Liver (tissue), 9 donors: ENCODE measurements around the gene MVP. TPM values are rescaled to one million over a fixed set of nuclear protein-coding genes. Genes with fewer than 3 reads are reported as not detected.

ENCODE experiments used
- DNase-seq: peaks from one replicate; pipeline ENCODE4 v3.0.0-alpha.2; 2017; ENCODE audit warnings: low spot score
- H3K27ac ChIP-seq, 2 donors: one replicate each; pipeline ENCODE4 v1.7.0; 2013; ENCODE audit warnings: inconsistent platforms in 2 of 2, low read length in 2 of 2, control low read depth in 1 of 2, low read depth in 1 of 2, mild to moderate bottlenecking in 1 of 2
- H3K27me3 ChIP-seq, 4 donors: one replicate each; pipeline versions ENCODE4 v1.6.1 to v1.7.0; 2013; ENCODE audit warnings: low read length in 3 of 4, inconsistent platforms in 1 of 4, mild to moderate bottlenecking in 1 of 4, moderate library complexity in 1 of 4; ENCODE audit not compliant: control insufficient read depth in 4 of 4, insufficient read depth in 4 of 4
- H3K36me3 ChIP-seq, 4 donors: one replicate each; pipeline versions ENCODE4 v1.6.1 to v1.7.0; 2013; ENCODE audit warnings: low read length in 3 of 4, mild to moderate bottlenecking in 3 of 4, low read depth in 1 of 4, moderate library complexity in 1 of 4; ENCODE audit not compliant: control insufficient read depth in 4 of 4, insufficient read depth in 3 of 4
- H3K4me1 ChIP-seq, 4 donors: one replicate each; pipeline versions ENCODE4 v1.6.1 to v1.7.0; 2013; ENCODE audit warnings: low read length in 3 of 4, mild to moderate bottlenecking in 3 of 4, moderate library complexity in 1 of 4; ENCODE audit not compliant: control insufficient read depth in 4 of 4, insufficient read depth in 4 of 4
- H3K4me3 ChIP-seq, 3 donors: one replicate each; pipeline versions ENCODE4 v1.6.1 to v1.7.0; 2013; ENCODE audit warnings: low read length in 3 of 3, control low read depth in 1 of 3, low read depth in 1 of 3, mild to moderate bottlenecking in 1 of 3
- H3K9ac ChIP-seq, 2 donors: one replicate each; pipeline ENCODE4 v1.7.0; 2013; ENCODE audit warnings: low read length in 2 of 2, mild to moderate bottlenecking in 2 of 2, moderate library complexity in 2 of 2, control low read depth in 1 of 2, low read depth in 1 of 2
- H3K9me3 ChIP-seq, 4 donors: one replicate each; pipeline versions ENCODE4 v1.6.1 to v1.7.0; 2013; ENCODE audit warnings: low read length in 3 of 4; ENCODE audit not compliant: control insufficient read depth in 4 of 4
- EGR1 ChIP-seq, 2 donors: IDR thresholded peaks; 2 replicates each; pipeline ENCODE4 v1.6.1; 2016 to 2018; ENCODE audit warnings: antibody characterized with exemption in 2 of 2, low read depth in 2 of 2
- GABPA ChIP-seq, 2 donors: IDR thresholded peaks in 1 of 2; conservative IDR thresholded peaks in 1 of 2; 2 replicates each; pipeline ENCODE4 v1.6.1; 2016; ENCODE audit warnings: antibody characterized with exemption in 2 of 2, mild to moderate bottlenecking in 1 of 2, moderate library complexity in 1 of 2
- HNF4A ChIP-seq, 2 donors: conservative IDR thresholded peaks; 2 replicates each; pipeline ENCODE4 v1.6.1; 2016; ENCODE audit warnings: antibody characterized with exemption in 2 of 2, mild to moderate bottlenecking in 2 of 2
- HNF4G ChIP-seq: IDR thresholded peaks from 2 replicates; pipeline ENCODE4 v1.6.1; 2016; ENCODE audit warnings: antibody characterized with exemption
- JUND ChIP-seq, 2 donors: IDR thresholded peaks; 2 replicates each; pipeline ENCODE4 v1.6.1; 2016; ENCODE audit warnings: antibody characterized with exemption in 2 of 2
- RAD21 ChIP-seq, 2 donors: IDR thresholded peaks; 2 replicates each; pipeline ENCODE4 v1.6.1; 2016; ENCODE audit warnings: antibody characterized with exemption in 2 of 2, mild to moderate bottlenecking in 2 of 2
- SP1 ChIP-seq: IDR thresholded peaks from 2 replicates; pipeline ENCODE4 v1.6.1; 2018; ENCODE audit warnings: antibody characterized with exemption, mild to moderate bottlenecking
- YY1 ChIP-seq: IDR thresholded peaks from 2 replicates; pipeline ENCODE4 v1.6.1; 2016; ENCODE audit warnings: antibody characterized with exemption, mild to moderate bottlenecking
- WGBS: extraction: QIAGEN DNeasy Blood & Tissue Kit; methylation state at CpG from one replicate; pipeline ENCODE4 v1.1.7; 2013; 5-methylcytosine and 5-hydroxymethylcytosine counted together
- polyA plus RNA-seq, 2 donors: library from polyadenylated mRNA; stranded (reverse) in 1 of 2; unstranded in 1 of 2; fragments of 200-250 nt in 1 of 2; fragments of >200 nt in 1 of 2; fragmentation: Nextera tagmentation in 1 of 2; extraction: Ambion mirVana in 1 of 2; gene quantifications; one replicate each; pipeline versions ENCODE4 v1.2.1 to v1.2.3, GENCODE V29; 2013 to 2015
- total RNA-seq, 2 donors: library from RNA; depleted of rRNA; stranded (reverse); fragments of >200 nt; gene quantifications; one replicate each; pipeline ENCODE4 v1.2.3, GENCODE V29; 2014
- TF ChIP-seq, protein P1 (sequence below): IDR thresholded peaks from 2 replicates; pipeline ENCODE4 v1.6.1; 2016; ENCODE audit warnings: antibody characterized with exemption, mild to moderate bottlenecking
- TF ChIP-seq, protein P2 (sequence below): fragments of 150-350 bp; IDR thresholded peaks from 2 replicates; pipeline ENCODE4 v1.5.1; 2017; ENCODE audit warnings: improper control_type of control experiment, low read depth, low read length; ENCODE audit not compliant: missing input control
- TF ChIP-seq, protein P3 (sequence below): IDR thresholded peaks from 2 replicates; pipeline ENCODE4 v1.6.1; 2016; ENCODE audit warnings: antibody characterized with exemption
- donor health status: healthy.
- donor health status: healthy.
- donor health status: healthy.
- donor health status: healthy.
- donor health status: healthy.

Gene MVP
- total and polyA plus RNA-seq, 4 donors: 30.7 to 78.4 (median 50.7) TPM

DNA sequence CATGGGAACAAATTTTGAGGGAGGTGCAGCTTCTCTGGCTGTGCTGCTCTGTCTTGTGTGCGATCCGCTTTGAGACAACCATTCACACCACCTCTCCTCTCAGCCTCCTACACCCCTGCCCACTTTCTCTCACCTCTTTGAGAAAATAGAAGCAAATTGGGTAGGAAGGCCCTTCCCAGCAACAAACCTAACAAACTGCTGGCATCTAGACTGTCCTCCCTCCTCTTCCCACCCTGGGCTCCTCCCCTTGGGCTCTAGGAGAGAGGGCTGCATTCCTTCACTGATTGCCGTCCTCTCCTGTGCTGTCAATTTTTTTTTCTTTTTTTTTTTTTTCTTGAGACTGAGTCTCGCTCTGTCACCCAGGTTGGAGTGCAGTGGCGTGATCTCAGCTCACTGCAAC is 29.2 kb downstream of the MVP start (continued):
- TF ChIP-seq SP1: no peak

DNA sequence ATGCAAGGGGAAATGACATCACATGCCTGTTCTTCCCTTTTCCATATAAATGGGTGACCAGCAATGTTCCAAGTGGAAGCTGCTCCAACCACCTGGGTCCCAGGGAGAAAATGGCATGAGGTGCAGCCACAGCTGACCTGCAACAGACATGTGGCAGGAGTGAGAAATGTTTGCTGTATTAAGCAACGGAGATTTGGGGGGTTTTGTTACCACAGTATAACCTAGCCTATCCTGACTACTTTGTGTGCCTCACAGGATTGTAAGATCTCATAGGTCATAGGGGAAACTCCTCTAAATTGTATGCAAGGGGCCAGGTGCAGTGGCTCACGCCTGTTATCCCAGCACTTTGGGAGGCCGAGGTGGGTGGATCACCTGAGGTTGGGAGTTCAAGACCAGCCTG is 30.7 kb downstream of the MVP start:
- no peak overlapping the region for H3K9ac ChIP-seq
- TF ChIP-seq HNF4A (conservative IDR thresholded peaks at IDR 0.05) (no peak), GABPA (IDR thresholded peaks at IDR 0.05 in 1 of 2, conservative IDR thresholded peaks at IDR 0.05 in 1 of 2) (no peak), JUND (IDR thresholded peaks at IDR 0.05) (no peak), SP1 (no peak), HNF4G (no peak), YY1 (no peak)
- TF ChIP-seq, protein P1, sequence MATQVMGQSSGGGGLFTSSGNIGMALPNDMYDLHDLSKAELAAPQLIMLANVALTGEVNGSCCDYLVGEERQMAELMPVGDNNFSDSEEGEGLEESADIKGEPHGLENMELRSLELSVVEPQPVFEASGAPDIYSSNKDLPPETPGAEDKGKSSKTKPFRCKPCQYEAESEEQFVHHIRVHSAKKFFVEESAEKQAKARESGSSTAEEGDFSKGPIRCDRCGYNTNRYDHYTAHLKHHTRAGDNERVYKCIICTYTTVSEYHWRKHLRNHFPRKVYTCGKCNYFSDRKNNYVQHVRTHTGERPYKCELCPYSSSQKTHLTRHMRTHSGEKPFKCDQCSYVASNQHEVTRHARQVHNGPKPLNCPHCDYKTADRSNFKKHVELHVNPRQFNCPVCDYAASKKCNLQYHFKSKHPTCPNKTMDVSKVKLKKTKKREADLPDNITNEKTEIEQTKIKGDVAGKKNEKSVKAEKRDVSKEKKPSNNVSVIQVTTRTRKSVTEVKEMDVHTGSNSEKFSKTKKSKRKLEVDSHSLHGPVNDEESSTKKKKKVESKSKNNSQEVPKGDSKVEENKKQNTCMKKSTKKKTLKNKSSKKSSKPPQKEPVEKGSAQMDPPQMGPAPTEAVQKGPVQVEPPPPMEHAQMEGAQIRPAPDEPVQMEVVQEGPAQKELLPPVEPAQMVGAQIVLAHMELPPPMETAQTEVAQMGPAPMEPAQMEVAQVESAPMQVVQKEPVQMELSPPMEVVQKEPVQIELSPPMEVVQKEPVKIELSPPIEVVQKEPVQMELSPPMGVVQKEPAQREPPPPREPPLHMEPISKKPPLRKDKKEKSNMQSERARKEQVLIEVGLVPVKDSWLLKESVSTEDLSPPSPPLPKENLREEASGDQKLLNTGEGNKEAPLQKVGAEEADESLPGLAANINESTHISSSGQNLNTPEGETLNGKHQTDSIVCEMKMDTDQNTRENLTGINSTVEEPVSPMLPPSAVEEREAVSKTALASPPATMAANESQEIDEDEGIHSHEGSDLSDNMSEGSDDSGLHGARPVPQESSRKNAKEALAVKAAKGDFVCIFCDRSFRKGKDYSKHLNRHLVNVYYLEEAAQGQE: no peak
- TF ChIP-seq, protein P2, sequence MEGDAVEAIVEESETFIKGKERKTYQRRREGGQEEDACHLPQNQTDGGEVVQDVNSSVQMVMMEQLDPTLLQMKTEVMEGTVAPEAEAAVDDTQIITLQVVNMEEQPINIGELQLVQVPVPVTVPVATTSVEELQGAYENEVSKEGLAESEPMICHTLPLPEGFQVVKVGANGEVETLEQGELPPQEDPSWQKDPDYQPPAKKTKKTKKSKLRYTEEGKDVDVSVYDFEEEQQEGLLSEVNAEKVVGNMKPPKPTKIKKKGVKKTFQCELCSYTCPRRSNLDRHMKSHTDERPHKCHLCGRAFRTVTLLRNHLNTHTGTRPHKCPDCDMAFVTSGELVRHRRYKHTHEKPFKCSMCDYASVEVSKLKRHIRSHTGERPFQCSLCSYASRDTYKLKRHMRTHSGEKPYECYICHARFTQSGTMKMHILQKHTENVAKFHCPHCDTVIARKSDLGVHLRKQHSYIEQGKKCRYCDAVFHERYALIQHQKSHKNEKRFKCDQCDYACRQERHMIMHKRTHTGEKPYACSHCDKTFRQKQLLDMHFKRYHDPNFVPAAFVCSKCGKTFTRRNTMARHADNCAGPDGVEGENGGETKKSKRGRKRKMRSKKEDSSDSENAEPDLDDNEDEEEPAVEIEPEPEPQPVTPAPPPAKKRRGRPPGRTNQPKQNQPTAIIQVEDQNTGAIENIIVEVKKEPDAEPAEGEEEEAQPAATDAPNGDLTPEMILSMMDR: no peak
- TF ChIP-seq, protein P3, sequence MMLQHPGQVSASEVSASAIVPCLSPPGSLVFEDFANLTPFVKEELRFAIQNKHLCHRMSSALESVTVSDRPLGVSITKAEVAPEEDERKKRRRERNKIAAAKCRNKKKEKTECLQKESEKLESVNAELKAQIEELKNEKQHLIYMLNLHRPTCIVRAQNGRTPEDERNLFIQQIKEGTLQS: no peak
- no peaks in the 10 kb centered on the region for H3K4me1 ChIP-seq
- H3K36me3 ChIP-seq: peaks cover 8 to 15% (median 10%) of the 10 kb centered on the region in 4 donors
- H3K9me3 ChIP-seq: no peaks in the 10 kb centered on the region
- no peak for DNase-seq
- no peaks in the 10 kb centered on the region for H3K27me3 ChIP-seq
- no peak overlapping the region for H3K27ac ChIP-seq
- WGBS: 88% methylated on average over 3 of the region's 3 CpGs
- H3K4me3 ChIP-seq: no peak overlapping the region

DNA sequence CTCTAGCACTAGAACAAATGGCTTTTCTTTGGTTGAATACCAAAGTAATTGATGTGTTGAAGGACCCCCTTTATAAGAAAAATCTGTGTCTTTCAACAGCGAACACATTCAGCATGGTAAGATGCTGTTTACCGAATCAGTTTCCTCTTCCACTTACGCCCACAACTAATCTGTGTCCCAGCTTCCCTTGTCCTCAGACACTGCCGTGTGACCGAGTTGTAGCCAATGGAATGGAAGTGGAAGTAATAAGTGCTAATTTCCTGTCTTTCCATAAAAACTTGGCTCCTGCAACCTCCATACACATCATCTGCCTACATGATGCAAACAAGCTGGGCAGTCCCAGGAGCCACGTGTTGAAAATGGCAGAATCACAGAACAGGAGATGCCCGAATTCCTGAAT is 32.4 kb downstream of the MVP start:
- 75% methylated on average over 7 of the region's 7 CpGs for WGBS
- TF ChIP-seq EGR1 (IDR thresholded peaks at IDR 0.05; ENCODE audit: low read depth in 2 of 2) (no peak), RAD21 (IDR thresholded peaks at IDR 0.05) (peak in 1 of 2 donors; percentile 13)
- no peaks in the 10 kb centered on the region for H3K4me1 ChIP-seq
- peak overlapping the region in 1 of 2 donors; percentile 46 for H3K27ac ChIP-seq
- H3K9me3 ChIP-seq: no peaks in the 10 kb centered on the region
- peaks cover 0 to 2% (median 2%) of the 10 kb centered on the region in 4 donors for H3K36me3 ChIP-seq
- no peak for DNase-seq
- no peak overlapping the region for H3K9ac ChIP-seq
- no peaks in the 10 kb centered on the region for H3K27me3 ChIP-seq
- H3K4me3 ChIP-seq: no peak overlapping the region
